ENCODE data around the gene USP15. TPM values are rescaled to one million over a fixed set of nuclear protein-coding genes. Genes with fewer than 3 reads are reported as not detected.

Gene USP15
- total RNA-seq, 1 experiment from 2014 or later = 35.3 TPM

GRCh38 chr12:62375603-62376002, 115.4 kb downstream of the USP15 start:
- Mint-ChIP-seq H3K27ac (no peak overlapping the region), H3K36me3 (ENCODE audit: insufficient read depth in 1 of 3, low read depth in 3 of 3) (no peaks in the 10 kb centered on the region), H3K4me1 (0 out of 4 replicates have a peak, but pooled peaks cover 0 to 3% of the 10 kb centered on the region in 2 experiments), H3K4me3 (no peak overlapping the region), H3K27me3 (ENCODE audit: low read depth) (no peaks in the 10 kb centered on the region), H3K9me3 (no peaks in the 10 kb centered on the region)
- no peak overlapping the region for H2AK5ac ChIP-seq (ENCODE audit: insufficient read length, low read length)
- H3K14ac ChIP-seq (ENCODE audit: insufficient read depth, low read length) = no peak overlapping the region
- H3K23ac ChIP-seq (ENCODE audit: insufficient read length, low read depth, low read length) = no peak overlapping the region
- H3K9me3 ChIP-seq (ENCODE audit: control insufficient read depth, low read depth, low read length) = no peaks in the 10 kb centered on the region
- H3K56ac ChIP-seq (ENCODE audit: insufficient read length, low read depth, low read length) = no peak overlapping the region
- H3K27me3 ChIP-seq (ENCODE audit: insufficient read depth, low read length) = no peaks in the 10 kb centered on the region
- no peaks in the 10 kb centered on the region for H4K20me1 ChIP-seq (ENCODE audit: control insufficient read depth, insufficient read depth, insufficient read length)
- no peak overlapping the region for H4K91ac ChIP-seq (ENCODE audit: insufficient read length, low read depth, low read length)
- no peak overlapping the region for H3K9ac ChIP-seq (ENCODE audit: extremely low read depth, insufficient read length, low read length)
- H3K18ac ChIP-seq (ENCODE audit: insufficient read length, low read depth, low read length) = no peak overlapping the region
- H3K4me1 ChIP-seq (ENCODE audit: insufficient read depth, low read length) = no peaks in the 10 kb centered on the region
- no peak overlapping the region for H2BK5ac ChIP-seq (ENCODE audit: insufficient read length, low read length)
- H3T11ph ChIP-seq (ENCODE audit: low read length) = no peak overlapping the region
- no peak overlapping the region for H2BK20ac ChIP-seq (ENCODE audit: low read depth, low read length, poor library complexity, severe bottlenecking)
- DNase-seq = no peak
- no peak overlapping the region for H3K4me2 ChIP-seq (ENCODE audit: insufficient read depth, insufficient read length, low read length)
- no peak overlapping the region for H3K4ac ChIP-seq (ENCODE audit: low read depth, low read length)
- no peak overlapping the region for H2BK12ac ChIP-seq (ENCODE audit: insufficient read length, low read depth, low read length)
- H3K79me2 ChIP-seq (ENCODE audit: insufficient read depth, low read length) = no peaks in the 10 kb centered on the region
- no peak overlapping the region for H4K8ac ChIP-seq (replicated peaks; ENCODE audit: insufficient read length, low read depth, low read length)
- H2BK120ac ChIP-seq (ENCODE audit: low read depth, low read length, poor library complexity, severe bottlenecking) = no peak overlapping the region
- WGBS (ENCODE audit: extremely low coverage, insufficient read length, low lambda C conversion rate) = 100% methylated on average over 1 of the region's 3 CpGs
- H3K23me2 ChIP-seq (ENCODE audit: insufficient read length, low read depth, low read length, poor library complexity, severe bottlenecking) = no peaks in the 10 kb centered on the region
- no peak overlapping the region for H3K27ac ChIP-seq (ENCODE audit: insufficient read length, low read depth, low read length)
- no peak overlapping the region for H2AFZ ChIP-seq (ENCODE audit: low read length)
- H2BK15ac ChIP-seq (ENCODE audit: low read depth, low read length) = no peak overlapping the region
- no peak for TF ChIP-seq CTCF (conservative IDR thresholded peaks at IDR 0.05)
- H4K5ac ChIP-seq (ENCODE audit: insufficient read length, low read depth, low read length) = no peak overlapping the region
- no peaks in the 10 kb centered on the region for H3K79me1 ChIP-seq (ENCODE audit: insufficient read depth, low read depth, low read length, poor library complexity, severe bottlenecking)
